Hematopoietic multipotent progenitor cell (in vitro differentiated cells): Measurements from ENCODE around the gene CGB2. TPM values are rescaled to one million over a fixed set of nuclear protein-coding genes. Genes with fewer than 3 reads are reported as not detected.
"Not testable (repeated sequence)": the region's sequence is repeated elsewhere in the genome, so short reads cannot be mapped to it uniquely, and the experiment has no call there.

ENCODE experiments used
- DNase-seq, 3 donors: peaks; one replicate each; pipeline ENCODE4 v3.0.0-alpha.2; 2011 to 2015; ENCODE audit warnings: low read depth in 2 of 3, low spot score in 2 of 3
- small RNA-seq: library from RNA; depleted of rRNA; stranded (forward); fragments of <200 nt; gene quantifications from one replicate; pipeline ENCODE3, GENCODE V24; 2012
- total RNA-seq: library from RNA; depleted of rRNA; stranded (reverse); fragments of >200 nt; gene quantifications from one replicate; pipeline ENCODE4 v1.2.3, GENCODE V29; 2012

The CGB2 gene
- total RNA-seq, 1 donor = not detected

DNA sequence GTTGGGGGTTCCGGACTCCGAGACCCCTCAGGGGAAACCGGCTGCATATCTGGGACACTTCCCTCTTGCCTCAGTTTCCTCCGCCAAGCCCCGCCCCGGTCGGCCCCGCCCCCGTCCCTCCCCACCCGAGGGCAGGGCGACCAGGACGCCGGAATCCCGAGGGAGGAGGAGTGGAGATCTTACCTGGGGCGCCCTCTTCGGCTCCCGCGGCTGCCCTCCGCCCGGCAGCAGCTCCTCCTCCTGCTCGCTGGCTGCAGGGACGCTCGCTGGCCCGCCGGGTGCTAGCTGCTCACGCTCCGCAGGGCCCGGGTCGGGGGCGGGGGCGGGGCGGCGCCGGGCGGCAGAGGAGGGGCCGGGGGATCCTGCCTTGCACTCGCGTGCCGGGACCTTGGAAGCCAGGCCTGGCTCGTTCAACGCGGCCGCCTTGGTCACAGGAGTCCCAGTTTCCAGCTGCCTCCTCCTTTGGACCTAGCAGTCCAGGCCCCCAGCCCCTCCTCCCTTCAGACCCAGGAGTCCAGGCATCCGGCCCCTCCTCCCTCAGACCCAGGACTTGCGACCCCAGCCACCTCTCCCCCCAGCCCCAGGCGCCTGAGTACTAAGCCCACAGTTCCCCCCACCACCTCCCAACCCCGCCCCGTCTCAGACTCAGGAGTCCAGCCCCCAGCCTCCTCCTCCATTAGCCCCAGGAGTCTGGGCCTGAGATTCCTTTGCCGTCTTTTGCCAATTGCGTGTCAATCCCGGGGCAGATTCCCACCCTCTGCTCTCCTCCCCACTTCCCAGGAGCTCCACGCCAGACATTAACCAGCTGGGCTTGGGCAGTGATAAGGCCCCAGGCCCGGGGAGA, 33.3 kb downstream of the CGB2 start, which contains the start of gene NTF4:
NTF4 (minus strand) TSS at position 51 of the 844 bp plus-strand sequence. CDS start 2,821 bp downstream, outside the sequence.
- DNase-seq = no peak

GRCh38 chr19:49065905-49066512, 34.3 kb downstream of the CGB2 start:
- DNase-seq = no peak

- no peak for DNase-seq
These were observed 35.9 kb downstream of the CGB2 start for GRCh38 chr19:49067554-49067953.

- DNase-seq = no peak
These were observed 37.3 kb downstream of the CGB2 start for GRCh38 chr19:49069026-49069425.

GRCh38 chr19:49070416-49070815, 38.7 kb downstream of the CGB2 start:
- no peak for DNase-seq

DNA sequence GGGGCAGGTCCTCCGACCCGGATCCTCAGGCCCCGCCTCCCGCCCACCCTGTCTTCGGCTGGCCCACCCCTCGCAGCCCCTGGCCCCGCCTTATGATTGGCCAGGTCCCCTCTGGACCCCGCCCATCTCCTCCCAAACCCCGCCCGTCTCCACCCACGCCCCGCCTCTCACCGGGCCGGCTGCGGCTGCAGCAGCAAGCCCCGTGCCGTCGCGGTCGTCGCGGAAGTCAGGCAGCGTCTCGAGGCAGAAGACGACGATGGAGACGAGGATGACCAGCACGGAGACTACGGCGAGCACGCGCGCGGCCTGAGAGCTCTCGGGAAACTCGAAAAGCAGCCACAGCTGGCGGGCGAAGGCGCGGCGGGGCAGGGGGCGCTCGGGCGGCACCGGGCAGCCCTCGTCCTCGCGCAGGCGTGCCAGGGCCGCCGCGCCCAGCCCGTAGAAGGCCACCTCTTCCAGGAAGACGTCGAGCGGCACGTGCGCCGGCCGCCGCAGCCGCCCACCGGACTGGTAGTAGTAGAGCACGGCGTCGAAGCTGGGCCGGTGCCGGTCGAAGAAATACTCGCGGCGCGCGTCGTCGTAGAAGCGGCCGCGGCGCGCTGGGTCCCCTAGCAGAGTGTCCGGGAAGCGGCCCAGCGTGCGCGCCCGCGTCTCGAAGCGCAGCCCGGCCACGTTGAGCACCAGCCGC, 40.3 kb downstream of the CGB2 start:
- peak in 1 of 3 donors; percentile 25 for DNase-seq

GRCh38 chr19:49073514-49074378, 42.1 kb downstream of the CGB2 start:
- no peak for DNase-seq

DNA sequence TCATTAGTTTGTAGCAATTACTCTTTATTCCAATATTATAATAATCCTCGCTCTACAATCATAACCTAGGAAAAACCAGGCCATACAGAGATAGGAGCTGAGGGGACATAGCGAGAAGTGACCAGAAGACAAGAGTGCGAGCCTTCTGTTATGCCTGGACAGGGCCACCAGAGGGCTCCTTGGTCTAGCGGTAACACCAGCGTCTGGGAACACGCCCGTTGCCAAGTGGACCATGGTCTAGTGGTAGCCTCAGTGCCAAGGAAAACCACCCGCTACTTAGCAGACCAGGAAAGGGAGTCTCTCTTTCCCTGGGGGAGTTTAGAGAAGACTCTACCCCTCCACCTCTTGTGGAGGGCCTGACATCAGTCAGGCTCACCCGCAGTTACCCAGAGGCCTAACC, 43.2 kb downstream of the CGB2 start:
- not testable (repeated sequence) for DNase-seq

- no peak for DNase-seq
These were observed 48.7 kb downstream of the CGB2 start for GRCh38 chr19:49080392-49080791.

- no peak for DNase-seq
These were observed 49.6 kb downstream of the CGB2 start for GRCh38 chr19:49081273-49081672.

Small RNAs within 50 kb of the gene (small RNA-seq; reads per million reads assigned to genes)
- not detected for gene MIR6798
- not detected for gene RN7SL708P

Other genes with a start within 250 kb of the CGB2 start
- 41.7 TPM for gene BCAT2, start 220.9 kb upstream of the CGB2 start, total RNA-seq
- gene HSD17B14, start 195.4 kb upstream of the CGB2 start, total RNA-seq = 2.4 TPM
- gene PLEKHA4, start 163.3 kb upstream of the CGB2 start, total RNA-seq = 10.8 TPM
- 156 TPM for gene PPP1R15A, start 159.5 kb upstream of the CGB2 start, total RNA-seq
- gene TULP2, start 133.1 kb upstream of the CGB2 start, total RNA-seq = under 0.01 TPM
- 235 TPM for gene NUCB1, start 131.6 kb upstream of the CGB2 start, total RNA-seq
- under 0.01 TPM for gene DHDH, start 98.2 kb upstream of the CGB2 start, total RNA-seq
- gene BAX, start 77.0 kb upstream of the CGB2 start, total RNA-seq = 38.0 TPM
- 1,014 TPM for gene FTL, start 66.6 kb upstream of the CGB2 start, total RNA-seq
- gene GYS1, start 38.6 kb upstream of the CGB2 start, total RNA-seq = 42.8 TPM
- gene RUVBL2, start 38.0 kb upstream of the CGB2 start, total RNA-seq = 318 TPM
- gene LHB, start 14.8 kb upstream of the CGB2 start, total RNA-seq = not detected
- not detected for gene CGB3, start 7.6 kb upstream of the CGB2 start, total RNA-seq
- not detected for gene CGB1, start 5.0 kb downstream of the CGB2 start, total RNA-seq
- gene CGB5, start 12.0 kb downstream of the CGB2 start, total RNA-seq = not detected
- gene CGB8, start 17.2 kb downstream of the CGB2 start, total RNA-seq = not detected
- not detected for gene CGB7, start 25.9 kb downstream of the CGB2 start, total RNA-seq
- gene NTF4, start 32.9 kb downstream of the CGB2 start, total RNA-seq = not detected
- gene KCNA7, start 40.8 kb downstream of the CGB2 start, total RNA-seq = not detected
- gene SNRNP70, start 53.6 kb downstream of the CGB2 start, total RNA-seq = 243 TPM
- 2.7 TPM for gene LIN7B, start 82.5 kb downstream of the CGB2 start, total RNA-seq
- 7.0 TPM for gene C19orf73, start 87.3 kb downstream of the CGB2 start, total RNA-seq
- 3.5 TPM for gene PPFIA3, start 87.7 kb downstream of the CGB2 start, total RNA-seq
- gene HRC, start 123.5 kb downstream of the CGB2 start, total RNA-seq = not detected
- 2.2 TPM for gene TRPM4, start 125.9 kb downstream of the CGB2 start, total RNA-seq